ENCODE data around the gene AOC2. TPM values are rescaled to one million over a fixed set of nuclear protein-coding genes. Genes with fewer than 3 reads are reported as not detected.
"Not testable (repeated sequence)": the region's sequence is repeated elsewhere in the genome, so short reads cannot be mapped to it uniquely, and the experiment has no call there.

AOC2 gene
- polyA plus RNA-seq, 3 donors: 1.1 to 2.2 (median 1.6) TPM

- DNase-seq: no peak
Observed at GRCh38 chr17:42853968-42854790, 9.8 kb downstream of the AOC2 start.

- DNase-seq: no peak
Observed at GRCh38 chr17:42855048-42855596, 10.7 kb downstream of the AOC2 start.

GRCh38 chr17:42856093-42856492 lies 11.7 kb downstream of the AOC2 start:
- not testable (repeated sequence) for DNase-seq

- not testable (repeated sequence) for DNase-seq
Observed at GRCh38 chr17:42856516-42856915, 12.1 kb downstream of the AOC2 start.

GRCh38 chr17:42857389-42857788 lies 13.0 kb downstream of the AOC2 start:
- no peak for DNase-seq

GRCh38 chr17:42865638-42866094 lies 21.3 kb downstream of the AOC2 start:
- DNase-seq: no peak

- DNase-seq: no peak
Observed at GRCh38 chr17:42866216-42866615, 21.8 kb downstream of the AOC2 start.

GRCh38 chr17:42866631-42867575 lies 22.5 kb downstream of the AOC2 start:
- no peak for DNase-seq

GRCh38 chr17:42867694-42868261 lies 23.4 kb downstream of the AOC2 start:
- not testable (repeated sequence) for DNase-seq

- DNase-seq: no peak
Observed at GRCh38 chr17:42868338-42868737, 24.0 kb downstream of the AOC2 start.

GRCh38 chr17:42871647-42872046 lies 27.3 kb downstream of the AOC2 start:
- no peak for DNase-seq

- DNase-seq: no peak
Observed at GRCh38 chr17:42872251-42872965, 28.0 kb downstream of the AOC2 start.

- no peak for DNase-seq
Observed at GRCh38 chr17:42873315-42873714, 28.9 kb downstream of the AOC2 start.

GRCh38 chr17:42873932-42874695 lies 29.7 kb downstream of the AOC2 start:
- not testable (repeated sequence) for DNase-seq

GRCh38 chr17:42877037-42877436 lies 32.7 kb downstream of the AOC2 start:
- DNase-seq: no peak

GRCh38 chr17:42878123-42878880 lies 33.9 kb downstream of the AOC2 start:
- DNase-seq: no peak

GRCh38 chr17:42878924-42879595 lies 34.7 kb downstream of the AOC2 start:
- DNase-seq: no peak

- no peak for DNase-seq
Observed at GRCh38 chr17:42879596-42879985, 35.2 kb downstream of the AOC2 start.

- no peak for DNase-seq
Observed at GRCh38 chr17:42880776-42881310, 36.5 kb downstream of the AOC2 start.
